ENCODE measurements around the gene CCT8L2.
"Not testable (repeated sequence)": the region's sequence is repeated elsewhere in the genome, so short reads cannot be mapped to it uniquely, and the experiment has no call there.

DNA sequence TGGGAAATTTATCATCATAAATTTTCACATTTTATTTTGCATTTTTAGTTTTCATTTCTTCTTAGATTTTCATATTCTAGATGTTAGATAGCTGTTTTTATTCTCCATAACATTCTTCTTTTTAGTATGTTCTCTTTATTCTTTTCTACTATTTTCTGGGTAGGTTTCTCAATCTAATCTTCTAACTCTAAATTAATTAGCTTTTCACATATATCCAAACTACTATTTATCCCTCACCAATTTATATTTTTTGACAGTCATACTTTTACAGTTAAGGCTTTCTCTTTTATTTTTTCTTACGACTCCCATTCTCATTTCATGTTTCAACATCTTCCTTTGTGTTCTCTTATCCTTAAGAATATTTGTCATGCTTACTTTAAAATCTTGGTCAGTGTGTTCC lies 35.9 kb upstream of the CCT8L2 start:
- TF ChIP-seq, protein P1, sequence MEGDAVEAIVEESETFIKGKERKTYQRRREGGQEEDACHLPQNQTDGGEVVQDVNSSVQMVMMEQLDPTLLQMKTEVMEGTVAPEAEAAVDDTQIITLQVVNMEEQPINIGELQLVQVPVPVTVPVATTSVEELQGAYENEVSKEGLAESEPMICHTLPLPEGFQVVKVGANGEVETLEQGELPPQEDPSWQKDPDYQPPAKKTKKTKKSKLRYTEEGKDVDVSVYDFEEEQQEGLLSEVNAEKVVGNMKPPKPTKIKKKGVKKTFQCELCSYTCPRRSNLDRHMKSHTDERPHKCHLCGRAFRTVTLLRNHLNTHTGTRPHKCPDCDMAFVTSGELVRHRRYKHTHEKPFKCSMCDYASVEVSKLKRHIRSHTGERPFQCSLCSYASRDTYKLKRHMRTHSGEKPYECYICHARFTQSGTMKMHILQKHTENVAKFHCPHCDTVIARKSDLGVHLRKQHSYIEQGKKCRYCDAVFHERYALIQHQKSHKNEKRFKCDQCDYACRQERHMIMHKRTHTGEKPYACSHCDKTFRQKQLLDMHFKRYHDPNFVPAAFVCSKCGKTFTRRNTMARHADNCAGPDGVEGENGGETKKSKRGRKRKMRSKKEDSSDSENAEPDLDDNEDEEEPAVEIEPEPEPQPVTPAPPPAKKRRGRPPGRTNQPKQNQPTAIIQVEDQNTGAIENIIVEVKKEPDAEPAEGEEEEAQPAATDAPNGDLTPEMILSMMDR (IDR thresholded peaks at IDR 0.05): not testable (repeated sequence)
- not testable (repeated sequence) for TF ChIP-seq POLR2A (IDR thresholded peaks at IDR 0.05; ENCODE audit: low read depth); POLR2AphosphoS5 (IDR thresholded peaks at IDR 0.05); EP300 (IDR thresholded peaks at IDR 0.05)

Measured in esophagus muscularis mucosa (tissue), 4 donors.